Measurements from ENCODE around the gene UNC13C.

The UNC13C gene

DNA sequence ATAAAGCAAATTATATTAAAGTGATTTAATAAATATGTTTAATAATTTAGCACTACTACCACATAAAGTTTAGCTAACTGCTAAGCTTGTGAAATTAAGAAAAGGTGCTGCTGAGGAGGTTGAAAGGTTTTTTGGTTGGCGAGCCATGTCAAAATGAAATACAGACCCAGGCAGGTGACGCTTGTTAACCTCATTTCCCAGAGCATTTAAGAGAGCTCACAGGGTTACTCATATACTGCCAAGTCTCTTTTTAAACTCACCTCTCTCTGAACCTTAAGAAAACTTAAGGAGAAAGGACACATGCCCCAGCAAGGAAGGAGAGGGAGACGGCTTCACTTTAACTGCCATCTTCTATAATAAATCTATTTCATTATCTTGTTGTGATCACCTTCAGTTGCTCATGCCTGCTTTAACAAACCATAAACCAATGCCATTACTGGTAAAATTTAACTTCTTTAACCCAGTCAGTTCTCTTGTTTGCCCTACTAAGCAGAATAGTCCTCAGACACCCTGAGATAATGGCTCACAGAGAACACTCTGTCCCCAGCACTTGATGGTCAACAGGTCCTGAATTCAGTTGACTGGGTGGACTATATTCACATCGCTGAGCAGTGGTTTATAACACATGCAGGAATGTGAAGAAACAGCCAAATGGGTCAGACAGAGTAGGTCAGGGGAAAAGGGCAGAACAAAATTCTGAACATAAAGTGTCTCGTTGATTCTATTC, 540.1 kb downstream of the UNC13C start:
- no peak for DNase-seq (ENCODE audit: low read depth)
- no peak overlapping the region for H3K4me3 ChIP-seq (ENCODE audit: low read depth, low read length)

DNA sequence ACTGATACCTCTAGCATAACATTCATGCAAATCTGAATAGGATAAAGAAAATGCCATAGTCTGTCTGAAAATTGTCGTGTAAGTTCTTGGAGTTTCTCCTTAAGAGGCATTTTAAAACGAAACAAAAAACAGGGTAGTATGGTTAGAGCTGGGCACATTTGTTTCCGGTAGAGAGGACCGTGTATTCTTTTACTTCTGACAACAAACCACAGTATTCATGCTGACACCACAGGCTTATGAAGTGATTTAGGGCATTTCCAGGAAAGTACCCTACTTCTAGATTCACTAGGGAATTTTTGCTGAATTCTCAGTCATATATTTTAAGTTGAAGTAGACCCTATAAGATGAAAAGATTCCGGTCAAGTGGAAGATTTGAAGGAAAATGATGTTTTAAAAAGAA, 541.3 kb downstream of the UNC13C start:
- no peak for DNase-seq (ENCODE audit: low read depth)
- H3K4me3 ChIP-seq (ENCODE audit: low read depth, low read length) = no peak overlapping the region

DNA sequence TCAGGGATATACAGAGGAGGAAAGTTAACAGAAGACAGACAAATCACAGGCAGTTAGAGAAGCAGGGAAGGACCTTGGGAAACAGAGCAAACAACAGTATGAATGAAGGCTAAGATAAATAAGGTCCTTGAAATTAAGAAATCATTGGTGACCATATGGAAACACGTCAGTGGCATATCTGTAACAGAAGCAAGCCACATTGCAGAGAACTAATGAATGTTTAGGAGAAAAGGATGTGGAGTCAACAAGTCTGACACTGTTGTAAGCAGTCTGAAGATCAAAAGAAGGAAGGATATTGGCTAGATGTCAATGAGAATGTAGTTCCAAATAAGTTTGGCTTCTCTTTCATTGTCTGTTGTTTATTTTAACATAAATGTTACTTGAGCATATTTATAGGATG, 542.4 kb downstream of the UNC13C start:
- no peak for DNase-seq (ENCODE audit: low read depth)
- H3K4me3 ChIP-seq (ENCODE audit: low read depth, low read length) = no peak overlapping the region

DNA sequence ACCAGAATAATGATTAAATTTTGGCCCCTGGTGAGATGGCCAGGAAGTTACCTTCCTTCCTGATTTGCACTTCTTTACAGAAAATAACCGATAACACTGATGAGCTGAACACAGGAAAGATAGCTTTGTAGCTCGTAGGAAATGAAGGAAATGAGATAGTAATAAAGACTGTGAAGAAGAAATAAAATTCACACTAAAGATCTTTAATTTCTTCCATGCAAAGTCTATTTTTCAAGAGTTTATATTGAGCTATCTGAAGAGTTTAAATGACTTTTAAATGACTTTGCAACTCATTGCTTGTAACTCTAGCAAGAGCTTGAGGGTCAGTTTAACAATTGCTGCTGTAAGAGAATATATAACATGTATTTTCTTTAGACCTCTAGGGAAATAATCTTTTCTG, 543.0 kb downstream of the UNC13C start:
- no peak for DNase-seq (ENCODE audit: low read depth)
- H3K4me3 ChIP-seq (ENCODE audit: low read depth, low read length) = no peak overlapping the region

DNA sequence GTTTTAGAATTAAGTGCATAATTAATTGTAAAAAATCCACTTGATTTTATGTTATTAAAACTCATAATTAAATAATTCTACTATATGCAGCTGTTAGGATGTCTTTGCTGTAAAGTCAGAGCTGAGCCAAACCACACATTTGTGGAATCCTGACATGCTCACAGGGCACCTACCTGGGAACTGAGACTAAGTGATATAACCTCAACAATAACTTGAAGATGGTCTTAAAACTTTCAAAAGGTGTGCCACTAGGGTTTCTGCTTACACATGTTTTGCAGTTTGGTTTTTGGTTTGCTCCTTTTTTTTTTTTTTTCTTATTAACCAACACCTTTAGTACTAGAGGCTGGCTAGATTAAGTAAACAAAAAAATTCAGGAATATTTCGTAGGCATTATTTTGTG, 549.8 kb downstream of the UNC13C start:
- no peak overlapping the region for H3K4me3 ChIP-seq (ENCODE audit: low read depth, low read length)
- DNase-seq (ENCODE audit: low read depth) = no peak

DNA sequence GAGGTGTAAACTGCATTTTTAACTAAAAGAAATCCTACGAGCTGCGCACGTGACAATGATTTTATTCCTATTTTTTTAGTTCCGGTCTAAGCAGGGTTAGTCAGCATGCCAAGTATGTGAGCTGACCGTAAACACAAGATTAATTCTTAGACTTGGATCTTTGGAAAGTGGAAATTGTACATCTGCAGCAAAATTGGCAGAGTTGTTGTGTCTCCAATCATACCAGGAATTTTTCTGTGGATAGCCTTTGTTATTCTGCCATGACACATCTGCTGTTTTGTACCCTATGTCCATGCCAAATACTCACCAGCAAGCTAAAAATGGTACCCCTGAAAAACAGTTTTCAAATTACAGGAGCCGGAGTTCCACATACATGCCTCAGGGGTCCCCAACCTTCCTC, 562.5 kb downstream of the UNC13C start:
- no peak for DNase-seq (ENCODE audit: low read depth)
- no peak overlapping the region for H3K4me3 ChIP-seq (ENCODE audit: low read depth, low read length)

DNA sequence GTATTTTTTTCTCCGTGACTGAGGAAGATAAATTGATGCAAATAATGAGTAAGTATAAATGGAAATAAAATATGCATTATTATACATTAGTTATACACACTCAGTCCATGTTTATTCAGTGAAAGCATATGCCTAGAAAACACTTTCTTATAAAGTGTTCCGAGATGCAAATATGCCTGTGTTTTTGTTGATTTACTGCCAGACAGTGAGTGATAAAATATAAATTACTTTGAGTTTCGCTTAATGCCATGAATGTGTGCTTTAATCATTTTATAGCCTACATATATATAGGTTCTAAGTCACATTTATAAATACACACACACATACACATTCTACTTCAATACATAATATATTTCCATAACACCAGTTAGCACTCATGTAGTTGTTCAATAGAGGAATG, 569.2 kb downstream of the UNC13C start:
- H3K4me3 ChIP-seq (ENCODE audit: low read depth, low read length) = no peak overlapping the region
- DNase-seq (ENCODE audit: low read depth) = no peak

DNA sequence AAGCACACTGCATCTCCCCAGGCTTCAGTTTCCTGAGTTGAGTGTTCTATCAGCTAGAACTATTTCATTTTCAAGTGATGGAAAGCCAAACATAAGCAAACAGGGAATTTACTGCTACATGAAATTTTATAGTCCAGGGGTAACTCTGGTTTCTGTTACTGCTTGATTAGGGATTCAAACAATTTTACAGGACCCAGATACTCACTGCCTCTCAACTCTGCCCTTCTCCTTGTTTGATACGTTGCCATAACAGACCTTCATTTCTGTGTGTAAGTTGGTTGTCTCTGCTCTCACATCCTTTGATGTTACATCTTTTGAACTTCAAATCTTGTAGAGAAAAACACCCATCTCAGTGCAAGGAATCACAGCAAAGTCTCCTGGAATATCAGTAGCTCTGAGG, 572.7 kb downstream of the UNC13C start:
- DNase-seq (ENCODE audit: low read depth) = no peak
- H3K4me3 ChIP-seq (ENCODE audit: low read depth, low read length) = no peak overlapping the region

DNA sequence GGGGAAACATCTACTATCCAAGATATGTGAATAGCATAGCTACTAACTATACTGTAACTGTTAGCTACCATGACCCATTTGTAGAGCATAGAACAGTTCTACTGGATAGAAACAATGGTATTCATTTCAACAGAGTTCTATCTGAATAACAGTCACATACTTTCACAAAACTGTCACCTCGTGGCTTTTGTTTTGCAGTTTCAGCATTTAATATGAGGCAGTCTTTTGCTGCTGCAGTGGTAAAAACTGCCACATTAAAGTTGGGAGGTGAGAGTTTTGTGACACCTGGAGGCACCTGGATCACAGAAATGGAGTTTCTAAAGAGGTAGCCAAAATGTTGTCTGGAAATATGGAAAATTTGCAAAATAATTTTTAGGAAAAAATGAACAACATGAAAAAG, 578.0 kb downstream of the UNC13C start:
- no peak overlapping the region for H3K4me3 ChIP-seq (ENCODE audit: low read depth, low read length)
- no peak for DNase-seq (ENCODE audit: low read depth)

DNA sequence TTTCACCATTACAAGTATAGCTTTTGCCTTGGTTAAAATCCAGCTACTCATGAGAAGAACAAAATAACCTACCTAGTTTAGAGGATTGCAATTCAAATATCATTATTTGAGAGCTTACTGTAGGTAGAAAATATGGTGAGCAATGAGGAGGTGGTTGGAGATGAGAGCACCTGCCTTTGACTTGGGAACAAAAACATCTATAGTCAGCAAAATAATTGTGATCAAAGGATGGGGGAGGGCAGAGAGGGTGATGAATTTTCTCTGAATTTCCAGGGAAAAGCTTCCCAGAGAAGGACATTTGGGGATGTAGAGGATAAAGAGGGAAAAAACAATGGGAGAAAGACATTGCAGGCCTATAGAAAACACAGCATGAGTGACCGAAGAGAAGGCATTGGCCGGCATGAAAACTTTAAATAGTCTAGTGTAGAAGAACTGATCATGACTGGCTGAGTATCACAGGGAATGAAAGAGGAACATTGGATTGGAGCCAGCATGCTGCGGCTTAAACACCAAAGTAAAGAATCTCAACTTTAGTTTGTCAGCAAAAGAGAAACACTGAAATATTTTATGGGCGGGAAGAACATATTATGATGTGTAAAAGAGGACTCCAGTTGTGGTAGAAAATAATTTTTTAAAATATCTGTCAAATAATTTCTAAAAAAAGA, 581.3 kb downstream of the UNC13C start:
- no peak for DNase-seq (ENCODE audit: low read depth)
- H3K4me3 ChIP-seq (ENCODE audit: low read depth, low read length) = no peak overlapping the region

DNA sequence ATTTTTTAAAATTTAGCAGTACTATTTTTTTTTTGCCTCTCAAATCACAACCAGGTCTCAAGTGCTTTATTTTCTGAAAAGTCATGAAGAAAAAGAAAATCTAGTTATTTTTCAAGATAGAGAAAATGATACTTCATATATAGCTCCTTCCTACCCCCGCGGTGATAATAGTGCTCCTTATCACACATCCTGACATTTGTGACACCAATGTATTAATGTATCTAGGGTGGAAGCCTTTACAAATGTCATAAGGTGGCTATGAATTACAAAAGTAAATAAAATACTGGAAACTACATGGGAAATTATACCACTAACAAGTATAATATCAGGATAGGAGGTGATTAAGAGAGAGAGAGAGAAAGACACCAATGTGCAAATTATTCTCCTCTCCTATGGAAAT, 582.2 kb downstream of the UNC13C start:
- H3K4me3 ChIP-seq (ENCODE audit: low read depth, low read length) = no peak overlapping the region
- no peak for DNase-seq (ENCODE audit: low read depth)

DNA sequence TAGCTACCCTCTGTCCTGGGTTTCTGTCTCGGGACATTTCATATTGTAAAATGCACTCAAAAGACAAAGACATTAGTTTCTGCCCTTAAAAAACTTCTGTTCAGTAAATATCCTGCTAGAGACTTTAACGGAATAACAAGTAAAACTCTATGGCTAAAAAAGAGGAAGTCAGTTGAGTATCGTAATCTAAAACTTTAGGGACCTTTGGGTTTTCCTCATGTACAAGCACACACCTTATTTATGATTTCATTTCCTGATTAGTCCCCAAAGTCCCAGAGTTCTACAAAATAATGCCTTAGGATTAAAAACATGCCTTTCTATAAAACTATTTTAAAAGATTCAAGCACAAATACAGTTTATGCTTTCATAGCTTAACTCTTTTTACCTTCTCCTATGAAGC, 585.9 kb downstream of the UNC13C start:
- no peak overlapping the region for H3K4me3 ChIP-seq (ENCODE audit: low read depth, low read length)
- no peak for DNase-seq (ENCODE audit: low read depth)

DNA sequence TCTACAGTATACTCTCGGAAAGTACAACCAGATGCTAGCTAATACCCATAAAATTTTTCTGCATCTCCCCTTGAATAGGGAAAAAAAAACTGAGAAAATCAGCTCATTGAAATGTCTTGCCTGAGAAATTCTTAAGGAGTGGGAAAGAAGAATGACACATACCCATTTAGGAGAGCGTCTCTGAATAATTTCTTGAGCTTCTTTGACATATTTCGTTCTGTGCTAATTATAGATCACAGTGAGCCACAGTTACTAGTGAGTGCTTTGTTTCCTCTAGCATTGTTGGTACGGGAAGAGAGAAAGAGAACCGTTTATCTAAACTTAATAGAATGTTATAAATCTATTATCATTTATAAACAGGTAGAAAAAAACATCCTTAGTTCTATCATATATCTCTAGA, 588.4 kb downstream of the UNC13C start:
- DNase-seq (ENCODE audit: low read depth) = no peak
- H3K4me3 ChIP-seq (ENCODE audit: low read depth, low read length) = no peak overlapping the region

DNA sequence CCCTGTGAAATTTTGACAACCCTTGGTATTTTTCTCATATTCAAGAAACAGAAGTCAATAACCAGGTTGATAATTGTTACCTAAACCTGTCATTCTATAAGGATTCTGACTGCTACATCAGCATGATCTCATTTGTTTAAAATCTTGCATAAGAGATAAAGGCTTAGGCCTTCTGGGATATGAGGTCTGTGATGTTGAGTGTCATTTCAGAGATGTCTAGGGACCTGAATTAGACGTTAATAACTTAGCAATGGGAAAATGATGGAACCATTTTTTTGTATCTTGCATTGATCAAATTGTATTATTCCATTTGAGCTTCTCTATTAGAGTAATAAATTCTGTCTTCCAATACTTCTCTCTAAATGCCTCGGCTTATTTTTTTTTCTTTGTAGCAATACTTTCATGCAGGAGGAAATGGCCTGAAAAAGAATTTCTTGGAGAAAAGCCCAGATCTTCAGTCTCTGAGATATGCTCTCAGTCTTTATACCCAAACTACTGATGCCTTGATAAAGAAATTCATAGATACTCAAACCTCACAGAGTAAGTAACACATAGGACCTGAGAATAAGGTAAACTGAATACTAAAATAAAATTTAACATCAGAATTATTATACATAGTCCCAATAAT, 589.3 kb downstream of the UNC13C start:
- DNase-seq (ENCODE audit: low read depth) = no peak
- H3K4me3 ChIP-seq (ENCODE audit: low read depth, low read length) = no peak overlapping the region

DNA sequence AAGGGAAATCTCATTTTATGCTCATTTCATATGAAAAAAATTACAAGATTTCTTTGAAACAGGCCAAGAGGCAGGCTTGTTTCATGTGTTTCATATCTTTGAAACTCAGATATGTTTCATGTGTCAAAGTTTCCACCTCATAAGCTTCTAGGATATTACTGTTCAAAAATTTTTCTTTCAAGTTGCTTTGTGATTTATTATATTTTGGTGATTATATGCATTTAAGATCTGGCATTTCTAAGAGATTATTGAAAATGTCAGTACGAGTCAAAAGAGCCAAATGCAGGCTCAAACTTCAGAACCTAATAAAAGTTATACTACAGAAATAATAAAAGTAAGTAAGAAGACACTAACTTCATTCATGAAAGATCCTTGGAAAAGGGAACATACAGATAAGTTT, 590.1 kb downstream of the UNC13C start:
- no peak for DNase-seq (ENCODE audit: low read depth)
- H3K4me3 ChIP-seq (ENCODE audit: low read depth, low read length) = no peak overlapping the region

DNA sequence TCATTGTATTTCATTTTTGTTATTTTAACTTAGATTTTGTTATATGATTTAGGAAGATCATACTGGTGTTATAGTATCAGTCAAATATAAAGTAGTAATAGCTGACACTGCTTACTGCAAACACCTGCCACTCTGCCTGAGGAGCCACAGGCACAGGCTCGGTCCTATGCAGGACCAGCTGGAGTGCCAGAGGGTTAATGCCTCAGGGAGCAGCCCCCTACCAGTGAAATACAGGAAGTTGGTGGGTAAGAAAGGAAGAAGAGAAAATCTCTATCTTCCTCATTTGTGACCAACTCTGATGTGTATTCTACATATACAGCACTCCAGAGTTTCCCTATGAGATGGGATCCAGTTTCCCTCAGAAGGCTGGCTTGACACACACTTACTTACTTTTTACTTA, 593.3 kb downstream of the UNC13C start:
- DNase-seq (ENCODE audit: low read depth) = no peak
- H3K4me3 ChIP-seq (ENCODE audit: low read depth, low read length) = no peak overlapping the region

DNA sequence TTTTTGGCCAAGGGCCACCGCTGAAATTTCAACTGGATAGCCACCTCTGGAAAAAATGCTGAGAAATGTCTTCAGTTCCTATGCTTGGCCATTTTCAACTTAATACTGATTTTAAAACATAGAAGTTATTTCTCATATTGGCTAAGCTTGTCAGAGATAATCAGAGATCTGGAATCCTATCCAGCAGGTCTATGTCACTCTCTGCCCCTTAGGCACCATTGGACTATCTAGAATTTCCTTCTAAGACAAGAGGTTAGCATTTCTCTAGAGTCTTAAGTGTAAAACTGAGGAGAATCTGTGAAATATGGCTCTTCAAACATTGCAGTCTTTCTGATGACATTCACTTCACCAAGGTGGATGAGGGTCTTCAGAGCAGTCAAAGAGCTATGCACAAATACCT, 597.3 kb downstream of the UNC13C start:
- no peak for DNase-seq (ENCODE audit: low read depth)

DNA sequence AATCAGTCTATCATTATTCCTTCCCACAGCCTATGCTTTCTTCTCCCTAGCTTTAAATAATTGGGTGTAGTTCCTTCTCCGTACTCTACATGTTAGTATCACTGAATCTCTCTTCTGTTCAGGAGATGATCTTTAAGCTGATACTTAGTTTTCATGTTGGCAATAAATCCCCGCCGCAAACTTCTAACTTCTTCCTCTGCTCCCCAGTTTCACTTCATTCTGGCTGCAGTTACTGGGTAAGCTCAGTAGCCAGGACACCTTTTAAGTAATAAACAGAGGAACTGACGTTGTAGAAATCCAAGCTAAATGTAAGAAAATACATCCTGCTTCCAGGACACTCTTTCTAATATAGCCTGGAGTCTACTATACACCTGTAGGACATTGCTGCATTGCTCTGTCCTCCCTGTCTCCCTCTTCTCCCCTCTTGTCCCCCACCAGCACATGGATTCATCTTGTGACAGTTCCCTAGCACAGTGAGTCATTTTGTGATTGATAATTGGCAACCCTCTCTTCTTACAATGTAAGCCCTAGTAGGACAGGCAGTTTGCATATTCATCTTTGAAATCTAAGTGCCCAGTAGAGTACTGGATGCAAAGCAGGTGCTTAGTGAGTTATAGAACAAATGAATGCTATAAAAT, 598.2 kb downstream of the UNC13C start:
- no peak for DNase-seq (ENCODE audit: low read depth)
- no peak overlapping the region for H3K4me3 ChIP-seq (ENCODE audit: low read depth, low read length)

More for the DNA sequence above, 597.3 kb downstream of the UNC13C start:
- H3K4me3 ChIP-seq (ENCODE audit: low read depth, low read length) = no peak overlapping the region

DNA sequence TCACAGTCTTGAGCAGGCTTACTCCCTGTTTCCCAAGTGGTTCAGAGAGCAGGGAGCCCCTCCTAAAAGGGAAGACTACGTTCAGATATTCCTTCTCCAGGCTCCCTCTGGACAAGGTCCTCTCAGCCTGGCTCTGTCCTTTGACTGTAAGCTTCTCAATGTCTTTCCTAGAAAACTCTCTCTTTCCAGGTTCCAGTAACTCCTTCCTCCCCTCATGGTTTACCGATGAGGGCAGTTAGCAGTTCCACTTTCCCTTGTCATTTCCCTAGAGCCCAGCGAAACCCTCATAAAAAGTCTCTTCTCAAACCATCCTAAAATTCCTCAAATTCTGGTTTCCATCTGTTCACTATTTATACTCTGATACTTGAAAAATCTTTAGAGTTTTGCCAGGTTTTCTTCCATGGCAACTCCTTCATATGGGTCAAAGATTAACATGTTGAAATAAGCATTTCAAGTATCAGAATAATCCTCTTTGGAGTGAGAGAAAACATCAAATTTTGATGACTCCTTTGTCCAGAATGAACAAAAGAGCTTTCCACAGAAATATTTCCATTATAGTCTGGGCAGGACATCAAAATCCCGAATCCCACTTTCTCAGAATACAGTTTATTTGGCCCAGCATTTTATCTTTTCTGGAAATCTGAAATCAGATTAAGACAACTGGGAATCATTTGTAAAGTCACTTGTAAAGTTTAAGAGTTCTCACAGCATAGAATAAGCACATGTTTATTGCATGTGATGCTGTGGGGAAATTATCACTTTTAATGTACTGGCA, 599.4 kb downstream of the UNC13C start:
- no peak for DNase-seq (ENCODE audit: low read depth)
- H3K4me3 ChIP-seq (ENCODE audit: low read depth, low read length) = no peak overlapping the region

DNA sequence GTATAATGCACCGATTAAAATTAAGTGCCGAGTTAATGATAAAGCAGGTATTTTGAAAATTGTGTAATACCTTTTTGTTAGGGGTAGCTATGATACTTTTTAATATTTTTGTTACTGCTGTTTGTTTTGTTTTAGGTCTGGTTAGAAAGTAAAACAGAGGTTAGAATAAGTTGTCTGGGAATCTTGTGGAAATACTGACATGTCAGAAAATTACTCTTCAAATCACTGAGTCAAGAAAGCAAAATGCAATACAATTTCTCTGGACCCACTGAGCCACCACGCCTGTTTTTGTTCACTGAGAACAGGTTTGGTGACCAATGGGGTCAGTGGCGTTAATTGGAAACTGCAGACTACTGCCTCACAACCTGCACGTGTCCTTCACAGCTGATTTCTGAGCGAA, 601.6 kb downstream of the UNC13C start:
- no peak for DNase-seq (ENCODE audit: low read depth)
- H3K4me3 ChIP-seq (ENCODE audit: low read depth, low read length) = no peak overlapping the region
